Uterus (tissue), 2 donors: Measurements from ENCODE around the gene ANKRD63.

Source experiments
- CTCF ChIP-seq, 4 experiments: fragments of 200-600 bp in 2 of 4; fragments of 450-650 bp in 2 of 4; sonication (generic) in 2 of 4; IDR thresholded peaks; one replicate each; pipeline ENCODE4 v1.5.1; 2016 to 2019; ENCODE audit warnings: antibody characterized with exemption in 4 of 4, mild to moderate bottlenecking in 2 of 4, moderate library complexity in 1 of 4
- POLR2A ChIP-seq, 2 donors: fragments of 450-650 bp; IDR thresholded peaks; one replicate each; pipeline ENCODE4 v1.6.1; 2016; ENCODE audit warnings: antibody characterized with exemption in 2 of 2, mild to moderate bottlenecking in 1 of 2, moderate library complexity in 1 of 2

- TF ChIP-seq CTCF (IDR thresholded peaks at IDR 0.05) (no peak), POLR2A (IDR thresholded peaks at IDR 0.05) (no peak)
These were observed 42.8 kb upstream of the ANKRD63 start for GRCh38 chr15:40325700-40326099.
